Activated CD4-positive, alpha-beta T cell treated with anti-CD3 and anti-CD28 coated beads, Interleukin-2, amount 10 ng/mL, durations not matched to agents 7 days and 5 days (primary cell): ENCODE measurements around the gene KLHDC7B. TPM values are rescaled to one million over a fixed set of nuclear protein-coding genes. Genes with fewer than 3 reads are reported as not detected.
A peak's percentile ranks its signal among the peaks of the same experiment; 100 is the strongest.

Experiments used
- CTCF ChIA-PET: fragments of 350-600 bp; sonication (Branson Sonifier 250); formaldehyde crosslinking; loops from one replicate; lab custom pipeline; 2021; ENCODE audit warnings: antibody characterized with exemption; lab: Charles Lee
- POLR2A ChIA-PET: fragments of 350-600 bp; sonication (Branson Sonifier 250); formaldehyde crosslinking; loops from one replicate; lab custom pipeline; 2021; ENCODE audit warnings: antibody characterized with exemption; lab: Charles Lee
- DNase-seq: peaks from one replicate; pipeline ENCODE4 v3.0.0-alpha.2; 2020
- H3K27ac Mint-ChIP-seq: one replicate; pipeline ENCODE4 v1.8.0; 2021; ENCODE audit warnings: mild to moderate bottlenecking, moderate library complexity, mixed read lengths
- H3K27me3 Mint-ChIP-seq: one replicate; pipeline ENCODE4 v1.8.0; 2021; ENCODE audit warnings: mixed read lengths
- H3K36me3 Mint-ChIP-seq: one replicate; pipeline ENCODE4 v1.8.0; 2021; ENCODE audit warnings: low read depth, mixed read lengths
- H3K4me1 Mint-ChIP-seq: one replicate; pipeline ENCODE4 v1.8.0; 2021; ENCODE audit warnings: mixed read lengths
- H3K4me3 Mint-ChIP-seq: one replicate; pipeline ENCODE4 v1.8.0; 2021; ENCODE audit warnings: mild to moderate bottlenecking, moderate library complexity, mixed read lengths
- H3K9me3 Mint-ChIP-seq: one replicate; pipeline ENCODE4 v1.8.0; 2021; ENCODE audit warnings: mixed read lengths
- total RNA-seq, 2 experiments: library from RNA; stranded (reverse); gene quantifications; one replicate each; pipeline ENCODE4 v1.2.3, GENCODE V29; 2021

Gene KLHDC7B
- total RNA-seq, 2 experiments from 2014 or later, result 15.6 to 16.0 TPM

GRCh38 chr22:50561401-50562358, 16.0 kb downstream of the KLHDC7B start:
- ChIA-PET CTCF (interaction anchor here (5.9 kb wide), 1 partner anchor 15 kb away, joined by 31 read pairs; the partner anchor contains the start of gene KLHDC7B), POLR2A (no interaction called here)
- H3K9me3 Mint-ChIP-seq, result no peaks in the 10 kb centered on the region
- no peak for DNase-seq
- H3K4me3 Mint-ChIP-seq, result peak overlapping the region; percentile 60
- no peaks in the 10 kb centered on the region for H3K36me3 Mint-ChIP-seq
- H3K27ac Mint-ChIP-seq, result peak overlapping the region; percentile 65
- H3K4me1 Mint-ChIP-seq, result peaks cover 24% of the 10 kb centered on the region
- peaks cover 15% of the 10 kb centered on the region for H3K27me3 Mint-ChIP-seq

GRCh38 chr22:50562523-50563412, 17.1 kb downstream of the KLHDC7B start, which contains the start of gene SYCE3:
TSS of gene SYCE3 (minus strand) at chr22:50562919. CDS start at chr22:50556405, 6,514 bp downstream.
- POLR2A ChIA-PET, result interaction anchor here (0.6 to 1.3 kb wide), 4 partner anchors 12 to 57 kb away, joined by 3 to 4 read pairs (median 4); partner anchors contain the start of gene SCO2
- Mint-ChIP-seq H3K27ac (peak within 1 kb of the TSS; percentile 85), H3K4me3 (peak within 1 kb of the TSS; percentile 80), H3K36me3 (peaks cover 3% of the 10 kb centered on the region), H3K9me3 (no peaks in the 10 kb centered on the region), H3K4me1 (peaks cover 24% of the 10 kb centered on the region), H3K27me3 (peaks cover 15% of the 10 kb centered on the region)
- peak; percentile 97 for DNase-seq
- CTCF ChIA-PET, result interaction anchor here (0.6 to 4.9 kb wide), 25 partner anchors 9 to 318 kb away, joined by 3 to 74 read pairs (median 4); partner anchors contain the start of genes CHKB, CPT1B, KLHDC7B and SCO2

GRCh38 chr22:50563413-50564160, 17.9 kb downstream of the KLHDC7B start:
- Mint-ChIP-seq H3K9me3 (no peaks in the 10 kb centered on the region), H3K36me3 (peaks cover 7% of the 10 kb centered on the region), H3K4me1 (peaks cover 24% of the 10 kb centered on the region), H3K27ac (peak overlapping the region; percentile 85), H3K4me3 (peak overlapping the region; percentile 80), H3K27me3 (peaks cover 13% of the 10 kb centered on the region)
- CTCF ChIA-PET, result interaction anchor here (0.6 to 4.9 kb wide), 25 partner anchors 8 to 428 kb away, joined by 3 to 74 read pairs (median 4); partner anchors contain the start of genes CHKB, CPT1B, KLHDC7B and SCO2
- POLR2A ChIA-PET, result interaction anchor here (0.6 to 1.3 kb wide), 6 partner anchors 11 to 258 kb away, joined by 3 to 4 read pairs (median 4); partner anchors contain the start of genes SCO2 and TYMP
- no peak for DNase-seq

- H3K36me3 Mint-ChIP-seq, result peaks cover 13% of the 10 kb centered on the region
- peaks cover 24% of the 10 kb centered on the region for H3K4me1 Mint-ChIP-seq
- H3K27ac Mint-ChIP-seq, result no peak overlapping the region
- ChIA-PET CTCF (interaction anchor here (0.7 to 4.9 kb wide), 9 partner anchors 12 to 428 kb away, joined by 3 to 74 read pairs (median 5); partner anchors contain the start of genes KLHDC7B, SCO2 and TYMP), POLR2A (interaction anchor here (0.7 kb wide), 1 partner anchor 259 kb away, joined by 3 read pairs; no protein-coding TSS in a partner anchor)
- H3K27me3 Mint-ChIP-seq, result peaks cover 9% of the 10 kb centered on the region
- H3K9me3 Mint-ChIP-seq, result no peaks in the 10 kb centered on the region
- no peak overlapping the region for H3K4me3 Mint-ChIP-seq
- no peak for DNase-seq
These were observed 18.6 kb downstream of the KLHDC7B start for GRCh38 chr22:50564289-50564688.

- Mint-ChIP-seq H3K4me3 (no peak overlapping the region), H3K27me3 (peaks cover 5% of the 10 kb centered on the region), H3K4me1 (peaks cover 13% of the 10 kb centered on the region), H3K36me3 (peaks cover 34% of the 10 kb centered on the region), H3K9me3 (no peaks in the 10 kb centered on the region), H3K27ac (no peak overlapping the region)
- ChIA-PET CTCF (interaction anchor here (1.7 kb wide), 1 partner anchor 42 kb away, joined by 4 read pairs; the partner anchor contains the start of gene SCO2), POLR2A (no interaction called here)
- DNase-seq, result no peak
These were observed 22.1 kb downstream of the KLHDC7B start for GRCh38 chr22:50567721-50568252.

- peaks cover 4% of the 10 kb centered on the region for H3K4me1 Mint-ChIP-seq
- ChIA-PET CTCF (interaction anchor here (1.7 kb wide), 1 partner anchor 43 kb away, joined by 4 read pairs; the partner anchor contains the start of gene SCO2), POLR2A (no interaction called here)
- no peak overlapping the region for H3K27ac Mint-ChIP-seq
- no peak for DNase-seq
- H3K36me3 Mint-ChIP-seq, result peaks cover 34% of the 10 kb centered on the region
- H3K27me3 Mint-ChIP-seq, result peaks cover 4% of the 10 kb centered on the region
- H3K9me3 Mint-ChIP-seq, result no peaks in the 10 kb centered on the region
- H3K4me3 Mint-ChIP-seq, result no peak overlapping the region
These were observed 22.9 kb downstream of the KLHDC7B start for GRCh38 chr22:50568626-50569025.

- CTCF ChIA-PET, result interaction anchor here (1.6 to 1.7 kb wide), 2 partner anchors 21 to 43 kb away, joined by 4 read pairs; partner anchors contain the start of gene SCO2
These were observed 23.4 kb downstream of the KLHDC7B start for GRCh38 chr22:50569041-50569459.

GRCh38 chr22:50569896-50570535, 24.3 kb downstream of the KLHDC7B start:
- H3K4me3 Mint-ChIP-seq, result no peak overlapping the region
- H3K27ac Mint-ChIP-seq, result no peak overlapping the region
- ChIA-PET POLR2A (no interaction called here), CTCF (interaction anchor here (0.5 to 1.6 kb wide), 2 partner anchors 11 to 22 kb away, joined by 3 to 4 read pairs; no protein-coding TSS in a partner anchor)
- H3K4me1 Mint-ChIP-seq, result no peaks in the 10 kb centered on the region
- no peak for DNase-seq
- H3K36me3 Mint-ChIP-seq, result peaks cover 37% of the 10 kb centered on the region
- H3K9me3 Mint-ChIP-seq, result no peaks in the 10 kb centered on the region
- H3K27me3 Mint-ChIP-seq, result no peaks in the 10 kb centered on the region

More at GRCh38 chr22:50569041-50569459, 23.4 kb downstream of the KLHDC7B start:
- Mint-ChIP-seq H3K4me3 (no peak overlapping the region), H3K27me3 (peaks cover 4% of the 10 kb centered on the region), H3K4me1 (peaks cover 4% of the 10 kb centered on the region), H3K27ac (no peak overlapping the region), H3K9me3 (no peaks in the 10 kb centered on the region), H3K36me3 (peaks cover 35% of the 10 kb centered on the region)
- no peak for DNase-seq
- POLR2A ChIA-PET, result no interaction called here

GRCh38 chr22:50570861-50571260, 25.2 kb downstream of the KLHDC7B start:
- Mint-ChIP-seq H3K4me1 (no peaks in the 10 kb centered on the region), H3K4me3 (no peak overlapping the region), H3K9me3 (no peaks in the 10 kb centered on the region), H3K36me3 (peaks cover 40% of the 10 kb centered on the region), H3K27me3 (no peaks in the 10 kb centered on the region), H3K27ac (no peak overlapping the region)
- ChIA-PET POLR2A (no interaction called here), CTCF (no interaction called here)
- no peak for DNase-seq

- H3K4me3 Mint-ChIP-seq, result no peak overlapping the region
- H3K9me3 Mint-ChIP-seq, result no peaks in the 10 kb centered on the region
- H3K4me1 Mint-ChIP-seq, result peaks cover 1% of the 10 kb centered on the region
- H3K27ac Mint-ChIP-seq, result no peak overlapping the region
- no peak for DNase-seq
- ChIA-PET POLR2A (no interaction called here), CTCF (interaction anchor here (0.5 to 1.5 kb wide), 3 partner anchors 9 to 66 kb away, joined by 3 to 11 read pairs (median 7); partner anchors contain the start of genes CHKB and SYCE3)
- H3K27me3 Mint-ChIP-seq, result no peaks in the 10 kb centered on the region
- H3K36me3 Mint-ChIP-seq, result peaks cover 44% of the 10 kb centered on the region
These were observed 25.8 kb downstream of the KLHDC7B start for GRCh38 chr22:50571264-50572175.
